GM19463 (cell line): Measurements from ENCODE around the gene WDR37.
"Not testable (repeated sequence)": the region's sequence is repeated elsewhere in the genome, so short reads cannot be mapped to it uniquely, and the experiment has no call there.

Source experiments
- ATAC-seq: cut with Tn5 transposase; IDR thresholded peaks from one replicate; pipeline ENCODE4 v1.9.1; 2021; ENCODE audit warnings: mild to moderate bottlenecking, moderate library complexity; ENCODE audit not compliant: unreplicated experiment

The WDR37 gene

DNA sequence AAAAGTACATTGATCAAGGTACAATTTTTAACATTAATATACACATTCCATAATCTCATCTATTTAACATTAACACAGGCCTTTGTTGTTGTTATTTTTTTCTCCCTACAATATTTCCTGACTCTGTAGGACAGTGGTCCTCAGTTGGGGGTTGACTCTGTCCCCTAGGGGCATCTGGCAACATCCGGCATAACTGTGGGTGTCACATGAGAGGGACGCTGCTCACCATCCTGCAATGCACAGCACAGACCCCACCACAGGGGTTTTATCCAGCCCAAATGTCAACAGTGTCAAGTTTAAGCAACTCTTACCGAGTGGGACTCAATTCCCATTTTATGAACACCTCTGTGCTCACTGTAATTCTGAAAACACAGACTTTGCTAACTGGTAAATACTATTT is 16.1 kb upstream of the WDR37 start:
- ATAC-seq, result no peak

DNA sequence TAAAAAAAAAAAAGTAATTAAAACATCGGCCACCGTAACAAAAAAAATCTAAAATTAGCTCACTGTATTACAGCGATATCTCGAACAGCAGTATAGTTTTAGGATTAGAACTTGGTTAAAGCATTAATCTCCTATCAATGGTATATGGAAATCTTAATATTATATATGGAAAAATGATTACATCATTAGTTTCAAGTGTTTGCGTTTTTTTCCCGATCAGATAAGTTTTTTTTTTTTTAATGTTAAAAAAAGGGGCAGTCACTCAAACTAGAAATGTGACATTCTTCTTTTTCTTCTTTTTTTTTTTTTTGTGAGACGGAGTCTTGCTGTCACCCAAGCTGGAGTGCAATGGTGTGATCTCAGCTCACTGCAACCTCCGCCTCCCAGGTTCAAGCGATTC is 14.7 kb upstream of the WDR37 start:
- ATAC-seq, result no peak

DNA sequence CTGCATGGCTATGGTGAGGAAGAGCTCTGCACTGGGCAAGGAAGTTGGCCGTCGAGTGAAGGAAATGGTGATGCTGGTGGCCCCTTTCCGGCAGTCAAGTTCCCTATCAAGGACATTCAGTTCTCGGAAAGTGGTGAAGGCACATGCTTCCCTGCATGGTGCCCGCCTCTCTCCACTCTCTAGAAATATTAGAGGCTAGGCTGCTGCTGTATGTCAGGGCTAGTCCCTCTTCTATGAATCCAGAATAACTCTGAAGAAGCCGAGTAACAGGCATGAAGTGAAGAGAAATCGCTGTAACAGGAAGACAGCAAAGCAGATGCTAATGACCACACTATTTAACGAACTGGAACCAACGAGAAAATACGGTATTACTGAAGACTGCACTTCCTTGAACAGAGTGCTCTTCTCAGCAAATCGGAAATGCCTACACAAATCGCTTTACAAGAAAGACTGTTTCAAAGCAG is 12.6 kb upstream of the WDR37 start:
- peak; percentile 54 for ATAC-seq

DNA sequence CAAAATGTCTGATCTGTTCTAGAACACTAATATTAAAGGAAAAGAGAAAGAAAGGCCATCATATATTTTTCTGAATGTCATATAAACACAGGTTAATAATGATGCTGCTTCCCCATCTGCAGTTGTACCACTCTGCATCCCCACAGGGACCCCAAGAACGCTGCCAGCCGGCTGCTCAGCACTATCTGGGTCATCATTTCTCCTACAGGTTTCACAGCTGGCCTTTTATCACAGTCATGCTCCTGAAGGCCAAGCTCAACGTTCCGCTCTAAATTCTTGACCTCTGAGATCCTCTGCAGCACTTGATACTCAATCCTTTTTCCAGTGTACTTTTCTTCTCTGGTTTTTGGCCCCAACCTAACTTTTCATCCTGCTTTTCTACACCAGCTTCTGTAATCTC is 12.0 kb upstream of the WDR37 start:
- no peak for ATAC-seq

DNA sequence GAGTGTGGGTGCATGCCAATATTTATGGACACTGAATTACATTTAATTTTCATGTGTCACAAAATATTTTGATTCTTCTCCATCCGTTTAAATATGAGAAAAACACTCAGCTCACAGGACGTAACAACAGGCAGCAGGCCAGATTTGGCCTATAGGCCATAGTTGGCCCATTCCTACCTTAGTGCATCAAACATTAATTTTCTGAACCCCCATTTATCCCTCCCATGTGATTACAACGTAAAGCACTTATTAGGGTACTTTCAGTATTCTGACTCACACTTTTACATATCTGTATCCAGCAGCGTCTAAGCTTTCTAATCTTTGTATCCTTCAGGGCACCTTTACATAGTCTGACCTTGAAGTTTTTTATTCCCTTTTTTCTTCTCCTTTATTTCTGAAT is 11.2 kb upstream of the WDR37 start:
- ATAC-seq, result no peak

DNA sequence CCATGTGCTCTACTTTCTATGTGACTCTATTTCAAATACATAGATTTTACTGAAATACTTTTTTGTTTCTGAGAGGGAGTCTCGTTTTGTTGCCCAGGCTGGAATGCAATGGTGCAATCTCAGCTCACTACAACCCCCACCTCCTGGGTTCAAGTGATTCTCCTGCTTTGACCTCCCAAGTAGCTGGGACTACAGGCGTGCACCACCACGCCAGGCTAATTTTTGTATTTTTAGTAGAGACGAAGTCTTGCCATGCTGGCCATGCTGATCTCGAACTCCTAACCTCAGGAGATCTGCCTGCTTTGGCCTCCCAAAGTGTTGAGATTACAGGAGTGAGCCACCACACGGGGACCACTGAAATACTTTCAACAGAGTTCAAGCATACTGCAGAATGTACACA is 10.8 kb upstream of the WDR37 start:
- ATAC-seq, result no peak

DNA sequence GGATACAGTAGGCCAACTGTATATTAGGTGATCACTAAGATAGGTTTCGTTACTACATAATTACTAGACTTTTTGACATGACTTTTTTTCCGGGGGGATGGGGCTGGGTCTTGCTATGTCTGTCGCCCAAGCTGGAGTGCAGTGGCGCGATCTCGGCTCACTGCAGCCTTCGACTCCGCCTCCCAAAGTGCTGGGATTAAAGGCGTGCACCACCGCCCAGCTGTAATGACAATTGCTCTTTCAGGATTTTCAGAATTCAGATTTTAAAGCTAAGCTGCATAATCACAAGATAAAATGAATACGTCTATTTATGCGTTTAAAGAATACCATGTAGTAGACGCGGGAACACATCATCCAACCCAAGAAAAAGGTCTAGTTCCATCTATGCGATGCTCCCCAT is 8.2 kb upstream of the WDR37 start:
- no peak for ATAC-seq

DNA sequence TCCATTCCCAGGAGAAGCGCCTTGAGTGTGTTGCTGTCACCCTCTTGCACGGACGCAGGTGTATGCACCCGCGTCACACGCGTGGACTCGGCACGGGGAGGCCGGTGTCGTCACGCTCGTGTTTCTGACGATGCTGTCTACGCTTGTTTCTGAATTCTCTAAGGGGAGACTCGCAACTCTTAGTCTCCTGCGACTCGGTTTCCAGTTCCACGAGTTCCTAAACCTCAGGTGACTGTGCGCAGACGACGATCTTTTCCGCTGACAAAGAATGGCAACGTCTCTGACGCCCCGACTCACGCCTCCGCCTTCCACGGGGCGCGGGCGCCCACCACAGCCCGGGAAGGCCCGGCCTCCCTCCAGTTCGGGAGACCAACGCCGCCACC is 7.8 kb upstream of the WDR37 start:
- no peak for ATAC-seq

DNA sequence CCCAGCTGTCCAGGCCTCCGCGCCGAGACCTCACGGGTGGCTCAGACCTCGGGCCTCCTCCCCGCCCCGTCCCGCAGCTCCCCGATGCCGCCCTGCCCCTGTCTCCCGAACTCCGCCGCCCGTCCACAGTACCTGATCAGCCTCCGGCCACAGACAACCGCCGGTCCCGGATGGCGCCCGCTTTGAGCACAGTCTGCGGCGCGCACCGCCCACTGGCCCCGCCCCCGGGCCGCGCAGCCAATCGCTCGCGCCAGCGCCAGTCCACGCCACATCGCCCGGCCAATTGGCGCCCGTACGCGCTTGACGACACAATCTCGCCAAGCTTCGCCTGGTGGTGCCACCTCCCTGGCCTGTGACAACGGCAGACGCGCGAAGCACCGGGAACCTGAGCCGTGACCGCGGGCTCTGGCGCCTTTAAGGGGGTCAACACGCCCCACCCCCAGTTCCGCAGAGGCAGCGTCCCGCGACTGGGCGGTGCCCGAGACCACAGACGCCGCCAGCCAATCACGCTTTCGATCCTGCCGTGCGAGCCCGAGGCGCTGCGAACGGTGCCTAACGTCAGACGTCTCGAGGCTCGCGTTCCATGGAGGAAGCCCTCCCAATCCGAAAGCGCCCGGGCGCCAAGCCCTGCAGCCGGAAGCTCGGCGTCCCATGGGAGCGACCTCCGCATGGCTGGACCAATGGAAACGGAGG is 7.3 kb upstream of the WDR37 start, which contains the start of gene IDI1:
Gene IDI1, minus strand, starts transcription at position 388 of the 693 bp plus-strand sequence. Its CDS starts 116 bp downstream, at position 272.
- ATAC-seq, result peak; percentile 79

DNA sequence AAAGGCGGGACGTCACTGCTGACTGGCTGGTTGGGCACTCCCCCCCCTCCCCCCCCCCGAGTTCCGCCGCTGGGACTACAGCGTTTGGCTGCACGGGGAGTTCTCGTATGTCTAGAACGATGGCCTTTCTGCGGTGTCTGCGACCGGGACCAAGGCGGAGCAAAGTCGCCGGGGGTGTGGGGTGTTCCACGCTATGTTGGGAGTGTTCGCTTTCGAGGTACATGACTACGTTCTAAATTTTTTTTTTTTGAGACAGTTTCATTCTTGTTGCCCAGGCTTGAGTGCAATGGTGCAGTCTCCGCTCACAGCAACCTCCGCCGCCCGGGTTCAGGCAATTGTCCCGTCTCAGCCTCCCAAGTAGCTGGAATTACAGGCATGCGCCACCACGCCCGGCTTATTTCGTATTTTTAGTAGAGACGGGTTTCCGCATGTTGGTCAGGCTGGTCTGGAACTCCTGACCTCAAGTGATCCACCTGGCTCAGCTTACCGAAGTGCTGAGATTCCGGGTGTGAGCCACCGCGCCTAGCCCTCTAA is 6.7 kb upstream of the WDR37 start:
- no peak for ATAC-seq

DNA sequence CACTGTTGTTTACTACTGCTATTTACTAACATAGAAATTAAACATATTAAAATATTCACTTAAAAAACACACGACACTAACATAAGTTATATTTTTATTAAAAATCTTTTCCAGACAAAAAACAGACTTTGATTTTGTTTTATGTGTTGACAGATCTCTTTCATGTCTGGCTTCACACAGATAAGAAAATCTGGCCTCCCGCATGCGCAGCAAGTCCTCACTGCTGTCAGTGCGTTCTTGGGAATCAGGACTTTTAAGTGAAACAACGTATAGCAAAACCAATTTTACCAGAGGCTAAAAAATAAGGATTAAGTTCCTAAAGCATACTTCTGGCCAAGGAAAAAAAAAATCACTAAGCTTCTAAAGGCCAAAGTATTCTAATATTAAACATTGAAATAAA is 6.0 kb upstream of the WDR37 start:
- no peak for ATAC-seq

DNA sequence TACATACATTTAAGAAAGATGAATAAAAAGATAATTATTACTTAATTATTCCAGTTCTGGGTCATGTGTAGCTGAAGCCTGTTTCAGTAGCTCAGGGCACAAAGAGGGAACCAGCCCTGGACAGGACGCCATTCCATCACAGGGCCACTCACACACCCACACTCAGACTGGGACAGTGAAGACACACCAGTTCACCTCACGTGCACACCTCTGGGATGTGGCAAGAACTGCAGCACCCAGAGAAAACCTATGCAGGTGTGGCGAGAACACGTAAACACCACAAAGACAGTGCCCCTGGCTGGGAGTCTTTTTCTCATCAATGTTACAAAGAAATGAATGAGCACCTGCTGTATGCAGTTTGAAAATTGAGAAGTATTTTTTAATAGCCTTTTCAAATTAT is 5.6 kb upstream of the WDR37 start:
- ATAC-seq, result no peak

DNA sequence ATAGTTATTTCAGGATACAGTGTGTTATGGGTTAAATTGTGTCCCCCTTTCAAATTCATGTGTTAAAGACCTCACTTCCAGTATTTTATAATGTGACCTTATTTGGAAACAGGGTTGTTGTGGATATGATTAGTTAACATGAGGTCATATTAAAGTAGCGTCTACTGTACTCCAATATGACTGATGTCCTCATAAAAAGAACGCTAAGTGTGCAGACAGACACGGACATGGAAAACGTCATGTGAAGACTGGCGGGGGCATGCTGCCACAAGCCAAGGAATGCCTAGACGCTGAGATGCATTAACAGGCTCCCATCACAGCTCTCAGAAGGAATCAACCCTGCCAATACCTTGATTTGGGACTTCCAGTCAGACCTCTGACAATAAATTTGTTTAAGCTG is 1.5 kb upstream of the WDR37 start:
- ATAC-seq, result no peak

DNA sequence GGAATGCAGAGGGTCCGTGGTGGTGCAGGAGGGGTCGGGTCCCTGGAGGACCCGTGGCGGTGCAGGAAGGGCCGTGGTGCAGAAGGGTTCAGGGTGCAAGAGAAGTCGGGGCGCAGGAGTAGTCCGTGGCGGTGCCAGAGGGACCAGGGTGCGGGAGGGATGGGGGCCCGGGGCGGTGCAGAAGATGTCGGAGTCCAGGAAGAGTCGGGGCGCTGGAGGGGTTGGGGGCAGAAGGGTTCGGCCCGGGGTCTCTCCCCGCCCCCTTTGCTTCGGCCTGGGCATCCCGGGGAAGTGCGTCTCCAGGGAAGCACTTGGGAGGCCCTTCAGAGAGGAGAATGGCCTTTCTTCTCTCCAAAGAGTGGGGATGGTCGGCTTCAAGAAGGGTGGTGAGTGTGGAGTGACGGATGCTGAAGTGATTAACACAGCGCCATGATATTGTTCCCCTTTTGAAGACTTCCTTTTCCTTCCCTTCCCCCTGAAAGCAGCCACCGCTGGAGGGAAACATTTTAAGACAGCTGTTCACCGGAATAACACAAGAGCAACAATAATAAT is 997 bp downstream of the WDR37 start:
- ATAC-seq, result peak; percentile 8

DNA sequence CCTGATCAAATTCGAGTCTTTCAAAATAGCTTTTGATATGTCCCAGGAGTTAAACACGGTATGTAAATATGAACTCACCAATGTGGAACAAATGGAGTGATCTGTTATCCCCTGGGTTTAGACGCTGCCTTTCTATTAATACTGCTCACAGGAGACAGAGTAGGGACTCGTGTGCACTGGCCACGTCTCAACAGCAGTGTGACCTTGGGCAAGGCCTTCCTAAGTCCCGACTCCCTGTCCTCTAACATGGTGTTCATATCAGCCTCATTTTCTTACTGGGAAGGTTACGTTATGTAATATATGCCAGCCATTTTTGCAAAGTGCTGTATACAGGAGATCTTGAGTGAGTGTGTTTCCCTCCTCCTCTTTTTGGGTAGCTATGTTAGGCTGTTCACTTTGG is 1.8 kb downstream of the WDR37 start:
- no peak for ATAC-seq

DNA sequence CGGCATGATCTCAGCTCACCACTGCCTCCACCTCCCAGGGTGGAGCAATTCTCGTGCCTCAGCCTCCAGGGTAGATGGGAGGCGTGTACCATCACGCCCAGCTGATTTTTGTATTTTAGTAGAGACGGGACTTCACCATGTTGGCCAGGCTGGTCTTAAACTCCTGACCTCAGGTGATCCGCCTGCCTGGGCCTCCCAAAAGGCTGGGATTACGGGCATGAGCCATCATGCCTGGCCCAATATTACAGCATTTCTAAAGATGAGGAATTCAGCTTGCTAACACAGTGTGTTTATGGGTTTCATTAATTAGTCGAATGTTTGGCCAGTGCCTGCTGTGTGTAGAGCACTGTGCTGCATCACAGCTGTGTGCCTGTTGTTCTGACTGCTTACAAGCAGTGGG is 3.7 kb downstream of the WDR37 start:
- no peak for ATAC-seq

DNA sequence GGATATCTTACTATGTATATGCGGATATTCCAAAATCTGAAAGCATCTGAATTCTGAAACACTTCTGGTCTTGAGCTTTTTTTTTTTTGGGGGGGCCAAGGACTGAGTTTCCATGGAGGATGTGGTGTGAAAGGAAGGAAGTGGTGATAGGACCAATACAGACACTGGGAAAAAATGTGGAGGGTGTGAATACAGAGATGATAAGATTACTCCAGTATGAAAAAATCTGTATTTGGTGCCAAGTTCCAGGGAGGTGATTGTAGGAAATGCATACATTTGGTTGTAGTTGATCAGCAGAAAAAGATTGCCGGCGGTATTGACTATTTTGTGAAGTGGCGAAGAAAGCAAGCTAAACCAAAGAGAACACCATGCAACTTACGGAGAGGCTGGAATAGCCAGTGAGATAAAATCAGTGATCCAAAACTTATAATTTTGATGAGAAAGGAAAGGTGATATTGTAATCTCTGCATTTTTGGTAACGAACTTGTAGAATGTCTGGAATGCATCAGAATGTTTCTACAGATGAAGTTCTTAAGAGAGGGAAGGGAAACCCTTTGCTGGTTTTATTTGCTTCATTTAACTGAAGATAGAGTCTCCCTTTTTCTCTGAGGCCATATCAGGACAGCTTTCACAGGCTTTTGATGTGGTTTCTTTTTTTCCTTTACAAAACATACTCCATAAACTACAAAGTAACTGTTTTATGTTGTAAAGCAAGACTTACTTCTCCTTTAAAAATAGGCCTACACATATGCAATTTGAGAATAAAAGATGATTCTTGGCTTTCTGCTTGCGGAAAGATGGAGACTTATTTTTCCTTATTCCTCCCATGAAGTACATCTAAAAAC is 6.0 kb downstream of the WDR37 start:
- ATAC-seq, result no peak

DNA sequence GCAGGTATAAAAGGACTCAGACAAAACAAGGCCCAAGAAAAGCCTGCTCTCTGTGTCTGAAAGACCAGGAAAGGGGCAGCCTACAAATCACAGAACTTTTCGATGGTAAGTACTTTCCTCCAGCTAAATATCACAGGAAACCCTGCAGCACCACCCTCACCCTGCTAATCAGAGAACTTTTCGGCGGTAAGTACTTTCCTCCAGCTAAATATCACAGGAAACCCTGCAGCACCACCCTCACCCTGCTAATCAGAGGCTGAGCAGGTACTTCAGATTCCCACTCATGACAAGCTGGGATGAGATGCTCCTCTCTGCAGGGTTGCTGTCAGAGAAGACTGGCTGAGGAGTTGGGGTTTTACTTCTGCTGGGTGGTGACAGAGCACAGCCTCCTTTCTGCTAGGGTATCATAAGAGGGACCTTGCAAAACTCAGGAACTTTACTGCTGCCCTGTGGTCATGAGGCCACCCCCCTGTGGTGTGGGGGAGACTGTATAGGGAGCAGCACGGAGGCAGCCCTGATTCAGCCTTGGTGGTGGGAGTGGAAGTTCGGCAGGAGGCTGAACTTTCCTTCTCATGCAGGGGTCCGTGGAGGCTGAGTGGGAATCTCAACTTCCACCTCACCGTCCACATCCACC is 7.2 kb downstream of the WDR37 start:
- ATAC-seq, result no peak

DNA sequence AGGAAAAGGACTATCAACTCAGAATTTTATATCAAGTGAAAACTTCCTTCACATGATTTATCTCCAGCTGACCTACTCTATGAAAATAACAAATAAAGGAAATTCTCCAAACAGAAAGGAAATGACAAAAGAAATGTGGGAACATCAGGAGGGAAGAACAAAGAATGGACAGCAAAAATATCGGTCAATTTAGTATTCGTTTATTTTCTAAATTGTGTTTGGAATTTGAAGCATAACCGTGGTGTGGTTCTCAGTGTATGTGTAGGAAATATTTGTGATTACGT is 8.7 kb downstream of the WDR37 start:
- ATAC-seq, result no peak

DNA sequence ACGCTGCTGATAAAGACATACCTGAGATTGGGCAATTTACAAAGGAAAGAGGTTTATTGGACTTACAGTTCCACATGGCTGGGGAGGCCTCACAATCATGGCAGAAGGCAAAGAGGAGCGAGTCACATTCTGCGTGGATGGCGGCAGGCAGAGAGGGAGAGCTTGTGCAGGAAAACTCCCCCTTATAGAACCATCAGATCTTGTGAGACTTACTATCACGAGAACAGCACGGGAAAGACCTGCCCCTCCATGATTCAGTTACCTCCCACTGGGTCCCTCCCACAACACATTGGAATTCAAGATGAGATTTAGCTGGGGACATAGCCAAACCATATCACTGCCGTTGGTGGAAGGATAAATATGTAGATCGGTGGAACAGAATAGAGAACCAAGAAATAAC is 10.5 kb downstream of the WDR37 start:
- not testable (repeated sequence) for ATAC-seq
